Measurements from ENCODE around the gene BRD2.

Gene BRD2

GRCh38 chr6:33010356-33010755, 42.0 kb downstream of the BRD2 start:
- no peak overlapping the region for H3K4me3 ChIP-seq (ENCODE audit: control insufficient read depth, low read depth, low read length)
- no peak for DNase-seq (ENCODE audit: low read depth)

GRCh38 chr6:33013608-33014007, 45.2 kb downstream of the BRD2 start:
- H3K4me3 ChIP-seq (ENCODE audit: control insufficient read depth, low read depth, low read length), result no peak overlapping the region
- no peak for TF ChIP-seq CTCF (IDR thresholded peaks at IDR 0.05; ENCODE audit: control insufficient read depth, insufficient read depth, low read depth, low read length, missing control alignments)
- no peak for DNase-seq (ENCODE audit: low read depth)

More at GRCh38 chr6:33010356-33010755, 42.0 kb downstream of the BRD2 start:
- no peak for TF ChIP-seq CTCF (IDR thresholded peaks at IDR 0.05; ENCODE audit: control insufficient read depth, insufficient read depth, low read depth, low read length, missing control alignments)

GRCh38 chr6:33014841-33015634, 46.6 kb downstream of the BRD2 start:
- peak; percentile 65 for TF ChIP-seq CTCF (IDR thresholded peaks at IDR 0.05; ENCODE audit: control insufficient read depth, insufficient read depth, low read depth, low read length, missing control alignments)
- DNase-seq (ENCODE audit: low read depth), result peak; percentile 63
- H3K4me3 ChIP-seq (ENCODE audit: control insufficient read depth, low read depth, low read length), result no peak overlapping the region

GRCh38 chr6:33015798-33016197, 47.4 kb downstream of the BRD2 start:
- no peak for DNase-seq (ENCODE audit: low read depth)
- no peak overlapping the region for H3K4me3 ChIP-seq (ENCODE audit: control insufficient read depth, low read depth, low read length)
- TF ChIP-seq CTCF (IDR thresholded peaks at IDR 0.05; ENCODE audit: control insufficient read depth, insufficient read depth, low read depth, low read length, missing control alignments), result no peak

- DNase-seq (ENCODE audit: low read depth), result no peak
- no peak for TF ChIP-seq CTCF (IDR thresholded peaks at IDR 0.05; ENCODE audit: control insufficient read depth, insufficient read depth, low read depth, low read length, missing control alignments)
- no peak overlapping the region for H3K4me3 ChIP-seq (ENCODE audit: control insufficient read depth, low read depth, low read length)
Measured at GRCh38 chr6:33017018-33017417, 48.6 kb downstream of the BRD2 start.

GRCh38 chr6:33017694-33018353, 49.4 kb downstream of the BRD2 start:
- DNase-seq (ENCODE audit: low read depth), result no peak
- TF ChIP-seq CTCF (IDR thresholded peaks at IDR 0.05; ENCODE audit: control insufficient read depth, insufficient read depth, low read depth, low read length, missing control alignments), result no peak
- no peak overlapping the region for H3K4me3 ChIP-seq (ENCODE audit: control insufficient read depth, low read depth, low read length)
